ENCODE measurements around the gene FAM9A. TPM values are rescaled to one million over a fixed set of nuclear protein-coding genes. Genes with fewer than 3 reads are reported as not detected.

The FAM9A gene
- total and polyA plus RNA-seq, 7 experiments from 2014 or later: not detected

DNA sequence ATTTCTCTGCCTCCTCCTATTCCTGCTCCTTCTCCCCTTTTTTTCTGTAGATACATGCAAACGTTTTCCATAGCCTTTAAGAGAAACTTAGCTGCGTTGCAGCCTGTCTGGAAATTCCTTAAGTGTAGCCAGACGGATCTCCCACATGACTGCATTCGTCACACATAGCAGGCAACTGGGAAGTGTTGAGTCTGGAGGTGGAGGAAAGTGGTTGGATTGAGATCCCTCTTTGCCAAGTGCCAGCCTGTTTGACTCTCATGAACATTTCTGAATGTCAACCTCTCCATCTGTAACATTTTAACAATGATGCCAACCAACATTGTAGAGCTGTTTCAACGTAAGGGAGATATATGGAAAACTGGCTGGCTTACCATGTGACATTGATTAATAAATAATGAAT, 45.1 kb upstream of the FAM9A start:
- H3K4me3 Mint-ChIP-seq: no peak overlapping the region
- no peaks in the 10 kb centered on the region for H3K4me1 ChIP-seq (ENCODE audit: control insufficient read depth in 2 of 2, insufficient read depth in 2 of 2, low read length in 2 of 2)

DNA sequence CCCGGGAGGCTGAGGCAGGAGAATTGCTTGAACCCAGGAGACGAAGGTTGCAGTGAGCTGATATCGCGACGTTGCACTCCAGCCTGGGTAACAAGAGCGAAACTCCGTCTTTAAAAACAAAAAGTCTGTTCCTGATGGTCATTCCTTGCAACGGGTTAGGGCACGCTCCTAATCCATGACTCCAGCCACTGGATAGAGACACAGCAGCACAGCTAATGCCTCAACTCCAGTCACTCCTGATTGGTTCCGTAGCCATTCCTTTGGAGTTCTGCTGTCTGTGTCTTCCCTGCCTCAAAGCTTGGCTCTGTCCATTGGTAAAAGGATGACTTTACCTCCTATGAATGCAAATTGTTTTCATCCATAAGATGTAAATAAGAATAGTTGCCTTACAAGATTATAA, 44.3 kb upstream of the FAM9A start:
- H3K27me3 ChIP-seq (ENCODE audit: control insufficient read depth in 2 of 2, insufficient read depth in 2 of 2, low read length in 2 of 2): no peaks in the 10 kb centered on the region
- Mint-ChIP-seq H3K27ac (no peak overlapping the region), H3K4me3 (no peak overlapping the region), H3K27me3 (peaks cover 2 to 13% (median 10%) of the 10 kb centered on the region in 5 donors), H3K9me3 (peaks cover 0 to 2% (median 0%) of the 10 kb centered on the region in 11 donors), H3K36me3 (peaks cover 0 to 4% (median 0%) of the 10 kb centered on the region in 5 donors), H3K4me1 (no peaks in the 10 kb centered on the region)
- H3K36me3 ChIP-seq (ENCODE audit: control insufficient read depth in 2 of 3, insufficient read depth in 3 of 3, low read length in 3 of 3): no peaks in the 10 kb centered on the region
- H3K9me3 ChIP-seq (ENCODE audit: control insufficient read depth in 2 of 3, low read length in 3 of 3): no peaks in the 10 kb centered on the region
- intact Hi-C loops (cut with micrococcal nuclease): no loop called here
- no peak overlapping the region for H3K4me3 ChIP-seq (ENCODE audit: low read length)
- ChIA-PET POLR2A (no interaction called here), CTCF (no interaction called here)
- ATAC-seq (no peak), DNase-seq (no peak)
- no peaks in the 10 kb centered on the region for H3K4me1 ChIP-seq (ENCODE audit: control insufficient read depth in 2 of 2, insufficient read depth in 2 of 2, low read length in 2 of 2)
- H3K27ac ChIP-seq (ENCODE audit: low read depth, low read length): no peak overlapping the region

More for the DNA sequence above, 45.1 kb upstream of the FAM9A start:
- no peak overlapping the region for H3K4me3 ChIP-seq (ENCODE audit: low read length)
- Mint-ChIP-seq H3K36me3 (peaks cover 0 to 4% (median 0%) of the 10 kb centered on the region in 5 donors), H3K9me3 (peaks cover 0 to 2% (median 0%) of the 10 kb centered on the region in 11 donors), H3K27me3 (peaks cover 2 to 13% (median 11%) of the 10 kb centered on the region in 5 donors), H3K27ac (no peak overlapping the region), H3K4me1 (no peaks in the 10 kb centered on the region)
- ChIA-PET POLR2A (no interaction called here), CTCF (no interaction called here)
- H3K27me3 ChIP-seq (ENCODE audit: control insufficient read depth in 2 of 2, insufficient read depth in 2 of 2, low read length in 2 of 2): no peaks in the 10 kb centered on the region
- H3K36me3 ChIP-seq (ENCODE audit: control insufficient read depth in 2 of 3, insufficient read depth in 3 of 3, low read length in 3 of 3): no peaks in the 10 kb centered on the region
- intact Hi-C loops (cut with micrococcal nuclease): no loop called here
- no peak overlapping the region for H3K27ac ChIP-seq (ENCODE audit: low read depth, low read length)
- ATAC-seq: no peak
- no peak for DNase-seq
- H3K9me3 ChIP-seq (ENCODE audit: control insufficient read depth in 2 of 3, low read length in 3 of 3): no peaks in the 10 kb centered on the region

DNA sequence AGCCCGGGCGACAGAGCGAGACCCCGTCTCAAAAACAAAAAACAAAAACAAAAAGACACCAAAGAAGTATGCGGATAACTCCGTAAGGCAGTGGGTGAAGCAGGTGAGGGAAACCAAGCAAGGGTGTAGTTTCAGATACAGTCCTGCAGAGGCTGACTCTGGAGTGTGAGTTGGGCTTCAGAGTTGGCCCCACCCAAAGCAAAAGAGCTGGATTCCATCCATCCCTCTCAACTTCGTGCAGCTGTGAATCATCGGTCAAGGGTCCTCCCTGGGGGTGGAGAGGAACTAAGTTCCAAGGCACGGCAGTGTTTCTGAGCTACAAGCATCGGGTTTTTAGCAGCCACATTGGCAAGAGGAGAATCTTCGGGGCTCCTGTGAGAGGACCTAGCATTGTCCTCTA, 43.9 kb upstream of the FAM9A start:
- Mint-ChIP-seq H3K4me3 (no peak overlapping the region), H3K9me3 (peaks cover 0 to 2% (median 0%) of the 10 kb centered on the region in 11 donors), H3K27me3 (peaks cover under 1 to 10% (median 6%) of the 10 kb centered on the region in 5 donors), H3K36me3 (peaks cover 0 to 4% (median 0%) of the 10 kb centered on the region in 5 donors), H3K27ac (no peak overlapping the region), H3K4me1 (no peaks in the 10 kb centered on the region)
- ChIA-PET CTCF (no interaction called here), POLR2A (no interaction called here)
- ATAC-seq (no peak), DNase-seq (no peak)
- intact Hi-C loops (cut with micrococcal nuclease): no loop called here
- Histone ChIP-seq H3K27ac (ENCODE audit: low read depth, low read length) (no peak overlapping the region), H3K27me3 (ENCODE audit: control insufficient read depth in 2 of 2, insufficient read depth in 2 of 2, low read length in 2 of 2) (no peaks in the 10 kb centered on the region), H3K9me3 (ENCODE audit: control insufficient read depth in 2 of 3, low read length in 3 of 3) (no peaks in the 10 kb centered on the region), H3K4me1 (ENCODE audit: control insufficient read depth in 2 of 2, insufficient read depth in 2 of 2, low read length in 2 of 2) (no peaks in the 10 kb centered on the region), H3K4me3 (ENCODE audit: low read length) (no peak overlapping the region), H3K36me3 (ENCODE audit: control insufficient read depth in 2 of 3, insufficient read depth in 3 of 3, low read length in 3 of 3) (no peaks in the 10 kb centered on the region)

DNA sequence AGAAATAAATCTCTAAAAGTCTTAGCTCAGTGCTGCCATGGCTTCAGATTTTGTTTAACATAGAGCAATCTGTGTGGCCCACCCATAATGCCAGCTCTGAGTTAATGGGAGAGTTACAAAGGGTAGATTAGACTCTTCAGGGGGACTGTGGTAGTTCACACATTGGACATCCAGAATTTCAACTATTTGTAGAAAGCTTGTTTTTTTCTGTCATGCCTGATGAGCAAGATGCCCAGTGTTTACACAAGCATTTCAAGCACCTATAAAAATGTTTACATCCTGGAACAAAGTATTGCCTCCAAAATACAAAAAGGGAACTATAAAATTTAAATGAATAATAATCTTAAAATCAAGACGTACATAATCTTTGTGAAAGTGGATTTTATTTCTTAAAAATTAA, 43.0 kb upstream of the FAM9A start:
- intact Hi-C loops (cut with micrococcal nuclease): no loop called here
- Histone ChIP-seq H3K27me3 (ENCODE audit: control insufficient read depth in 2 of 2, insufficient read depth in 2 of 2, low read length in 2 of 2) (no peaks in the 10 kb centered on the region), H3K4me3 (ENCODE audit: low read length) (no peak overlapping the region), H3K9me3 (ENCODE audit: control insufficient read depth in 2 of 3, low read length in 3 of 3) (no peaks in the 10 kb centered on the region), H3K4me1 (ENCODE audit: control insufficient read depth in 2 of 2, insufficient read depth in 2 of 2, low read length in 2 of 2) (no peaks in the 10 kb centered on the region), H3K27ac (ENCODE audit: low read depth, low read length) (no peak overlapping the region), H3K36me3 (ENCODE audit: control insufficient read depth in 2 of 3, insufficient read depth in 3 of 3, low read length in 3 of 3) (no peaks in the 10 kb centered on the region)
- H3K4me1 Mint-ChIP-seq: no peaks in the 10 kb centered on the region
- H3K27me3 Mint-ChIP-seq: peaks cover 0 to 9% (median 6%) of the 10 kb centered on the region in 5 donors
- POLR2A ChIA-PET: no interaction called here
- DNase-seq (no peak), ATAC-seq (no peak)
- H3K4me3 Mint-ChIP-seq: no peak overlapping the region
- peaks cover 0 to 2% (median 0%) of the 10 kb centered on the region in 11 donors for H3K9me3 Mint-ChIP-seq
- no peak overlapping the region for H3K27ac Mint-ChIP-seq
- peaks cover 0 to 4% (median 0%) of the 10 kb centered on the region in 5 donors for H3K36me3 Mint-ChIP-seq
- CTCF ChIA-PET: interaction anchor here (0.7 kb wide), 1 partner anchor 9 kb away, joined by 4 read pairs; no protein-coding TSS in a partner anchor

DNA sequence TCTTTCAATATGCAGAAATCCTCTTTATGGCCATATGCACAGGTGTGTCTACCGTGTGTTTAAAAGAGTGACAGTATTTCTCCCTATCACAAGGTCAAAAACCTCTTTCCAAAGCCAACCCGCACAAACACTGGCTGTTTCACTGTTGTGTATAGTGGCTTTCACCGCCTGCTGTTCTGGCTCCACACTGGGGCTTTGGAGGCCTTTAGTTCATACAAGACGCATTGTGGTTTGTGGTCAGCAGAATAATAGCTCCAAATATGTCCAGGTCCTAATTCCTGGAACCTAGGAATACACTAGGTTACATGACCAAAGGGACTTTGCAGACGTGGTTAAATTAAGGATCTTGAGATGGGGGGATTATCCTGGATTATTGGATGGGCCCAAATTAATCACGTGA, 40.7 kb upstream of the FAM9A start:
- Histone ChIP-seq H3K36me3 (ENCODE audit: control insufficient read depth in 2 of 3, insufficient read depth in 3 of 3, low read length in 3 of 3) (no peaks in the 10 kb centered on the region), H3K9me3 (ENCODE audit: control insufficient read depth in 2 of 3, low read length in 3 of 3) (no peaks in the 10 kb centered on the region), H3K27ac (ENCODE audit: low read depth, low read length) (no peak overlapping the region), H3K27me3 (ENCODE audit: control insufficient read depth in 2 of 2, insufficient read depth in 2 of 2, low read length in 2 of 2) (no peaks in the 10 kb centered on the region), H3K4me1 (ENCODE audit: control insufficient read depth in 2 of 2, insufficient read depth in 2 of 2, low read length in 2 of 2) (no peaks in the 10 kb centered on the region), H3K4me3 (ENCODE audit: low read length) (no peak overlapping the region)
- no peak overlapping the region for H3K27ac Mint-ChIP-seq
- DNase-seq (no peak), ATAC-seq (no peak)
- no peak overlapping the region for H3K4me3 Mint-ChIP-seq
- H3K4me1 Mint-ChIP-seq: no peaks in the 10 kb centered on the region
- ChIA-PET CTCF (no interaction called here), POLR2A (no interaction called here)
- intact Hi-C loops (cut with micrococcal nuclease): no loop called here
- peaks cover 0 to 4% (median 0%) of the 10 kb centered on the region in 11 donors for H3K9me3 Mint-ChIP-seq
- peaks cover 0 to 13% (median 10%) of the 10 kb centered on the region in 5 donors for H3K27me3 Mint-ChIP-seq
- H3K36me3 Mint-ChIP-seq: peaks cover 0 to 4% (median 0%) of the 10 kb centered on the region in 5 donors

DNA sequence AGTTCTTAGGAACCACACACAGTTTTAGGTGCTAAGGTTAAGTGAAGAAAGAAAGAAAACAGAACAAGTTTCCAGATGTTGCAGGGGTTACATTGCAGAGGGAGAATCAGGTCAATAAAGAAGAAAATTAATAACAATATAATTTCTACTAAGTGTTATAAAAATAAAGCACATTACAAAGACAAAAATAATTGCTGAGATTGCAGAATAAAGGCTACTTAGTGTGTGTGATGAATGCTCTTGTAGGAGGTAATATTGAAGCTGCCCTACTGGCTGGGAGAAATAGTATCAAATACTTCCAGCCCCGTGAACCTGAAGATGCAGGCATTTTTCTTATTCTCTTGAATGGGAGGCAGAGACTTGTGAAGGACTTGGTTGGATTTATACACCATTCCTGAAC, 33.2 kb upstream of the FAM9A start:
- Mint-ChIP-seq H3K9me3 (peaks cover 0 to 2% (median 0%) of the 10 kb centered on the region in 11 donors), H3K4me3 (no peak overlapping the region), H3K27ac (no peak overlapping the region), H3K4me1 (no peaks in the 10 kb centered on the region), H3K36me3 (no peaks in the 10 kb centered on the region), H3K27me3 (peaks cover 6 to 25% (median 18%) of the 10 kb centered on the region in 5 donors)
- intact Hi-C loops (cut with micrococcal nuclease): no loop called here
- H3K36me3 ChIP-seq (ENCODE audit: control insufficient read depth in 2 of 3, insufficient read depth in 3 of 3, low read length in 3 of 3): no peaks in the 10 kb centered on the region
- DNase-seq (no peak), ATAC-seq (no peak)
- no peak overlapping the region for H3K4me3 ChIP-seq (ENCODE audit: low read length)
- ChIA-PET CTCF (no interaction called here), POLR2A (no interaction called here)
- no peaks in the 10 kb centered on the region for H3K27me3 ChIP-seq (ENCODE audit: control insufficient read depth in 2 of 2, insufficient read depth in 2 of 2, low read length in 2 of 2)
- no peaks in the 10 kb centered on the region for H3K9me3 ChIP-seq (ENCODE audit: control insufficient read depth in 2 of 3, low read length in 3 of 3)
- no peaks in the 10 kb centered on the region for H3K4me1 ChIP-seq (ENCODE audit: control insufficient read depth in 2 of 2, insufficient read depth in 2 of 2, low read length in 2 of 2)
- H3K27ac ChIP-seq (ENCODE audit: low read depth, low read length): no peak overlapping the region

DNA sequence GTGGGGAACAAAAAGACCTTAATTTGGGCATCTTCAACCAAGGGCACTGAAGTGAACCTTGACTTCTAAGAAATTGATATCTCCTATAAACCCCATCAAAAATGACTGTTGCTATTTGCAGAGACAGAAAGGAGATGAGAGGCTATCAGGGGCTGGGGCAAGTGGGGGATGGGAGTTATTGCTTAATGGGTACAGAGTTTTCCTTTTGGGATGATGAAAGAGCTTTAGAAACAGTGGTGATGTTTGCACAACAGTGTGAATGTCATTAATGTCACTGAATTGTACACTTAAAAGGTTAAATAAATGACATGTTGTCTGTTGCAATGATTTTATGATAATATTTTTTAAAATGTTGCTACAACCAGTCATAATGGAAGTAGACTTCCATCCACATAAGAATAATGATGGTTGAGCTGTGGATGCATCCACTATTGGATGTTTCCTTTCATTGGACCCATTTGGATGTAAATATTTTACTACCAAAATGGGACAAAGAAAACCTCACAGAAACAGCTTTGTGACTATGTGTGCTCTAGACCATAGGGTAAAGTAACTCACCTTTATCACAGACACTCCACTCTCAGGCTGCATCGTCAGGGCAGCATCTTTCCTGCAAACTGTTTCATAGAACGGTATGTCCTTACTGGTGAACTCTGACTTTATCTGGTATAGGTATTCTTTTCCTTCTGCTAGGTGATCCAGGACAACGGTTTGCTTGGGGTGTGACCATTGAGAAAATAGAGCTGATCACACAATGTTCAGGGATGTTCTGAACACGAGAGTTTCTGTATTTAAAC, 31.6 kb upstream of the FAM9A start:
- Mint-ChIP-seq H3K27me3 (peaks cover 15 to 29% (median 16%) of the 10 kb centered on the region in 5 donors), H3K4me1 (no peaks in the 10 kb centered on the region), H3K9me3 (peaks cover 0 to under 1% (median 0%) of the 10 kb centered on the region in 11 donors), H3K36me3 (no peaks in the 10 kb centered on the region), H3K4me3 (no peak overlapping the region), H3K27ac (no peak overlapping the region)
- Histone ChIP-seq H3K27ac (ENCODE audit: low read depth, low read length) (no peak overlapping the region), H3K4me3 (ENCODE audit: low read length) (no peak overlapping the region), H3K4me1 (ENCODE audit: control insufficient read depth in 2 of 2, insufficient read depth in 2 of 2, low read length in 2 of 2) (no peaks in the 10 kb centered on the region), H3K36me3 (ENCODE audit: control insufficient read depth in 2 of 3, insufficient read depth in 3 of 3, low read length in 3 of 3) (no peaks in the 10 kb centered on the region), H3K27me3 (ENCODE audit: control insufficient read depth in 2 of 2, insufficient read depth in 2 of 2, low read length in 2 of 2) (no peaks in the 10 kb centered on the region), H3K9me3 (ENCODE audit: control insufficient read depth in 2 of 3, low read length in 3 of 3) (no peaks in the 10 kb centered on the region)
- no peak for ATAC-seq
- DNase-seq: no peak
- POLR2A ChIA-PET: no interaction called here
- CTCF ChIA-PET: no interaction called here
- intact Hi-C loops (cut with micrococcal nuclease): no loop called here

All from naive thymus-derived CD4-positive, alpha-beta T cell (primary cell).